SH-SY5Y (cell line): Measurements from ENCODE around the gene HS1BP3.

ENCODE experiments used
- GATA2 ChIP-seq: IDR thresholded peaks from 2 replicates; pipeline ENCODE4 v1.6.1; 2011; ENCODE audit warnings: mild to moderate bottlenecking, low read depth, low read length
- GATA3 ChIP-seq: IDR thresholded peaks from 2 replicates; pipeline ENCODE4 v1.6.1; 2011; ENCODE audit warnings: low read depth, mild to moderate bottlenecking, low read length, moderate library complexity

- TF ChIP-seq GATA2, result no peak
- TF ChIP-seq GATA3, result no peak
Measured at GRCh38 chr2:20647211-20647610, 3.7 kb downstream of the HS1BP3 start.
